Measurements from ENCODE around the gene NIPSNAP2. TPM values are rescaled to one million over a fixed set of nuclear protein-coding genes. Genes with fewer than 3 reads are reported as not detected.
"Not testable (repeated sequence)": the region's sequence is repeated elsewhere in the genome, so short reads cannot be mapped to it uniquely, and the experiment has no call there.

Gene NIPSNAP2
- polyA plus RNA-seq, 3 donors: 112 to 136 (median 118) TPM

- not testable (repeated sequence) for DNase-seq (ENCODE audit: low read depth in 3 of 3, low spot score in 2 of 3)
These were observed 81.4 kb downstream of the NIPSNAP2 start for GRCh38 chr7:56045758-56046157.

- no peak for DNase-seq (ENCODE audit: low read depth in 3 of 3, low spot score in 2 of 3)
These were observed 82.5 kb downstream of the NIPSNAP2 start for GRCh38 chr7:56046721-56047445.

DNA sequence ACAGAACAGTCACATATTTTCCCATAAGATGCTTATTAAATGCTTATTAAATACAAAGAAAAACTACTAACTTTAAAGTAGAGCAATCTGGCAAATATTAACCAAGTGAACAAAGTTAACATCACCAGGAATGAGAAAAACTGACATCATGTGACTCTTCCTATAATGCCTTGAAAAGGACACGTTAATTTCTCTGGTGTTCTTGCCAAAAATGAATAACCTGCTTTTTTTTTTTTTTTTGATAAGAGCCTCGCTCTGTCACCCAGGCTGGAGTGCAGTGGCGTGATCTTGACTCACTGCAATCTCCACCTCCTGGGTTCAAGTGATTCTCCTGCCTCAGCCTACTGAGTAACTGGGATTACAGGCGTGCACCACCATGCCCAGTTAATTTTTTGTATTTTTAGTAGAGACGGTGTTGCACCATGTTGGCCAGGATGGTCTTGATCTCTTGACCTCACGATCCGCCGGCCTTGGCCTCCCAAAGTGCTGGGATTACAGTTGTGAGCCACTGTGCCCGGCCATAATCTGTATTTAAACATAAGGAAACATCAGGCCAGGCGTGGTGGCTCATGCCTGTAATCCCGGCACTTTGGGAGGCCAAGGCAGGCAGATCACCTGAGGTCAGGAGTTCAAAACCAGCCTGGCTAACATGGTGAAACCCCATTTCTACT lies 83.2 kb downstream of the NIPSNAP2 start:
- not testable (repeated sequence) for DNase-seq (ENCODE audit: low read depth in 3 of 3, low spot score in 2 of 3)

DNA sequence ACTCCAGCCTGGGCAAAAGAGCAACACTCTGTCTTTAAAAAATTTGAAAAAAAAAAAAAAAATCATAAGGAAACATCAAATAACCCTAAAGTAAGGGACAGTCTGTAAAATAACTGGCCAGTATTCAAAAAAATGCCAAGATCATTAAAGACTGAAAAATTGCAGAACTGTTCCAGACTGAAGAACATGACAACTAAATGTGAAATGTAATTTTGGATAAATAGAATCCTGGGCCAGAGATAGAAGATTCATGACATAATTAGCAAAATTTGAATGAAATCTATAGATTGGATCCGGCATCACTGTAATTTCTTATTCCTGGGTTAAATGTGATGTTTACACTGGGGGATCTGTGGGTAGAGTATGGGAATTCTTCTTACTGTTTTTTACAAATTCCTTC lies 83.9 kb downstream of the NIPSNAP2 start:
- no peak for DNase-seq (ENCODE audit: low read depth in 3 of 3, low spot score in 2 of 3)

DNA sequence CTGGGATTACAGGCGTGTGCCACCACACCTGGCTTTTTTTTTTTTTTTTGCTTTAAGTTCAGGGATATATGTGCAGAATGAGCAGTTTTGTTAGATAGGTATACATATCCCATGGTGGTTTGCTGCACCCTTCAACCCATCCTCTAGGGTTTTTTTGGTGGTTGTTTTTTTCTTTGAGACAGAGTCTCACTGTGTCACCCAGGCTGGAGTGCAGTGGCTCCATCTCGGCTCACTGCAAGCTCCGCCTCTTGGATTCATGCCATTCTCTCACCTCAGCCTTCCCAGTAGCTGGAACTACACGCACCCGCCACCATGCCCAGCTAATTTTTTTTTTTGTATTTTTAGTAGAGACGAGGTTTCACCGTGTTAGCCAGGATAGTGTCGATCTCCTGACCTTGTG lies 84.4 kb downstream of the NIPSNAP2 start:
- not testable (repeated sequence) for DNase-seq (ENCODE audit: low read depth in 3 of 3, low spot score in 2 of 3)

Other genes starting within 250 kb of the NIPSNAP2 start
- gene SEPTIN14, start 101.8 kb upstream of the NIPSNAP2 start, polyA plus RNA-seq (ENCODE audit: insufficient read length in 3 of 3): under 1 TPM; 0.21 to 0.39 (median 0.27) TPM
- 10 to 100 TPM; 12.4 to 13.9 (median 13.0) TPM for gene ZNF713, start 77.1 kb upstream of the NIPSNAP2 start, polyA plus RNA-seq (ENCODE audit: insufficient read length in 3 of 3)
- gene MRPS17, start 12.7 kb upstream of the NIPSNAP2 start, polyA plus RNA-seq (ENCODE audit: insufficient read length in 3 of 3): 10 to 100 TPM; 21.1 to 21.7 (median 21.4) TPM
- 10 to 100 TPM; 30.6 to 36.6 (median 34.5) TPM for gene PSPH, start 86.9 kb downstream of the NIPSNAP2 start, polyA plus RNA-seq (ENCODE audit: insufficient read length in 3 of 3)
- 100 to 1,000 TPM; 201 to 250 (median 233) TPM for gene CCT6A, start 87.2 kb downstream of the NIPSNAP2 start, polyA plus RNA-seq (ENCODE audit: insufficient read length in 3 of 3)
- gene SUMF2, start 99.7 kb downstream of the NIPSNAP2 start, polyA plus RNA-seq (ENCODE audit: insufficient read length in 3 of 3): 100 to 1,000 TPM in 2 of 3 donors, 10 to 100 TPM in 1; 75.0 to 138 (median 115) TPM
- 1 to 10 TPM in 2 of 3 donors, under 1 TPM in 1; 0.90 to 1.1 (median 1.1) TPM for gene PHKG1, start 128.4 kb downstream of the NIPSNAP2 start, polyA plus RNA-seq (ENCODE audit: insufficient read length in 3 of 3)
- 100 to 1,000 TPM; 232 to 257 (median 256) TPM for gene CHCHD2, start 141.9 kb downstream of the NIPSNAP2 start, polyA plus RNA-seq (ENCODE audit: insufficient read length in 3 of 3)
- 1 to 10 TPM; 1.6 to 3.3 (median 1.8) TPM for gene NUPR2, start 151.8 kb downstream of the NIPSNAP2 start, polyA plus RNA-seq (ENCODE audit: insufficient read length in 3 of 3)